LHCN-M2 (cell line): ENCODE measurements around the gene SP2. TPM values are rescaled to one million over a fixed set of nuclear protein-coding genes. Genes with fewer than 3 reads are reported as not detected.

ENCODE experiments used
- DNase-seq: peaks from one replicate; pipeline ENCODE4 v3.0.0-alpha.2; 2012; ENCODE audit warnings: low read depth
- total RNA-seq: library from RNA; depleted of rRNA; stranded (reverse); fragments of >200 nt; gene quantifications from 2 replicates; pipeline ENCODE4 v1.2.3, GENCODE V29; 2014

Gene SP2
- total RNA-seq, 1 experiment from 2014 or later, result 3.4 TPM

GRCh38 chr17:47870056-47870455 lies 26.0 kb upstream of the SP2 start:
- DNase-seq, result no peak

DNA sequence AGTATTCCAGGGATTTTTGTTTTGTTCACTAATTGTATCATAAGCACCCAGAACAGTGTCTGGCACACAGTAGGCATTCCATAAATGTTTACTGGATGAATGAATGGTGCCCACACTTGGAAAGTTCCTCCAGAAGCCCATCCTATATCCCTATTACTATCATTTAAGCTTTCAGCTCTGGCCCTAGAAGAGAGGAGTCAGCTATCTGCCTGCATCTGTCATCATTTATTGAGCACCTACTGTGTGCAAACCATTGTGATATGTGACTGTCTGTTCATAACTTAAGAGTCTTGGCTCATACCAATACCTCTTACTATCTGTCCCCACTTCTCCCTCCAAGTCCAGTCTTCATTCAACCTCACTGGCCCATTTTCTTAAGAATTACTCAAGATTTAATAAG lies 25.0 kb upstream of the SP2 start:
- no peak for DNase-seq

GRCh38 chr17:47872019-47872650 lies 23.9 kb upstream of the SP2 start:
- no peak for DNase-seq

DNA sequence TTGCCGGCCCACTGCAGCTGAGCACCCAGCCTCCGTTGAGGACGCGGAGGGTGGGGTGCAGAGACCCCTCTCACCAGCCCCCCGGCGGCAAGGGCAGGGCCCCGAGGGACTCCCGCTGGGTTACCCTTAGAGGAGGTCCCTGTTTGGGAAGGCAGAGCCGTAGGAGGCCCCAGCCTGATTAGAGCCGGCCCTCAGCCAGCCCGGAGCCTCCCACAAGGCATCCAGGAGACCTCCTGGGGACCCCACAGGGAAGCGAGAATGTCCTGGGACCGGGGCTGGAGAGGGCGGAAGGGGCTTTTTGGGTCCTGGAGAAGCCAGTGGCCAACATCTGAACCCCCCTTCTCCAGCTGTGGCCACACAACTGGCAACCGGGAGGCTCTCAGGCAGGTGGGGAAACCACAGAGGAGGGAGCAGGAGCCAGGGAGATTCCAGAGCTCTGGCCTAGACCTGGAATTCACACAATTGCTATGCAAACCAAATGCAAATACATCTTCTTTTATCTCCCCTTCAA lies 23.3 kb upstream of the SP2 start:
- DNase-seq, result no peak

DNA sequence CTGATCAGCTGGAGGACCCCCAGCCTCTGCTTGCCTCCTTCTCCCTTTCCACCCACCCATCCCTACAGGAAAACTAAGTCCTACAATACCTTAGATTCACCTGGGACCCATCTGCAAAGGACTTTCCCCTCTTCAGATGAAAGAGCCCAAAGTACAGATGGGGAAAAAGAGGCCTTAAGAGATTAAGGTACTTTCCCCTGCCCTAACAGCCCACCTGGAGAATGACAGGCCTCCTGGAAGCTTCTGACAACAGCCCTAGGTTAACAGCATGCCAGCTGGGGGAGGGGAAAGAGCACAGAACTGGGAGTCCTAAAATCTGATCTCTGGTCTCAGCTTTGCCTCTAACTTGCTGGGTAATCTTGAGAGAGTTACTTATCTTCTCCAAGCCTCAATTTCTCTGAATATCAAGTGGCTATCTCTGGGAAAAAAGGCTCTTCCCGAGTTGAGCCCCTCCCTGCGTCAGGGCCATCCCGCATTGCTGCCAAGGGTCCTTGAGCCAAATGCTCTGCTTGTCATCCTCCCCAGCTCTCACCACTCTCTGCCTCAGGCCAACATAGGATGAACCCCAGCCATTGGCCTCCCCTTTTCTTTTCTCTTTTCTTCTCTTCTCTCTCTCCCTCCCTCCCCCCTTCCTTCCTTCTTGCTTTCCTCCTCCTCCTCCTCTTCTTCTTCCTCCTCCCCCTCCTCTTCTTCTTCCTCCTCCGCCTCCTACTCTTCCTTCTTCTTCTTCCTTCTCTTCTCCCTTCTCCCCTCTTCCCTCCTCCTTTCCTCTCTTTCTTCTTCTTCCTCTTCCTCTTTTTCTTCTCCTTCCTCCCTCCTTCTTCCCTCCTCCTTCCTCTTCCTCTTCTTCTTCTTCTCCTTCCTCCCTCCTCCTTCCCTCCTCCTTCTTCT lies 22.6 kb upstream of the SP2 start:
- DNase-seq, result no peak

- no peak for DNase-seq
Measured at GRCh38 chr17:47875011-47875985, 20.7 kb upstream of the SP2 start.

DNA sequence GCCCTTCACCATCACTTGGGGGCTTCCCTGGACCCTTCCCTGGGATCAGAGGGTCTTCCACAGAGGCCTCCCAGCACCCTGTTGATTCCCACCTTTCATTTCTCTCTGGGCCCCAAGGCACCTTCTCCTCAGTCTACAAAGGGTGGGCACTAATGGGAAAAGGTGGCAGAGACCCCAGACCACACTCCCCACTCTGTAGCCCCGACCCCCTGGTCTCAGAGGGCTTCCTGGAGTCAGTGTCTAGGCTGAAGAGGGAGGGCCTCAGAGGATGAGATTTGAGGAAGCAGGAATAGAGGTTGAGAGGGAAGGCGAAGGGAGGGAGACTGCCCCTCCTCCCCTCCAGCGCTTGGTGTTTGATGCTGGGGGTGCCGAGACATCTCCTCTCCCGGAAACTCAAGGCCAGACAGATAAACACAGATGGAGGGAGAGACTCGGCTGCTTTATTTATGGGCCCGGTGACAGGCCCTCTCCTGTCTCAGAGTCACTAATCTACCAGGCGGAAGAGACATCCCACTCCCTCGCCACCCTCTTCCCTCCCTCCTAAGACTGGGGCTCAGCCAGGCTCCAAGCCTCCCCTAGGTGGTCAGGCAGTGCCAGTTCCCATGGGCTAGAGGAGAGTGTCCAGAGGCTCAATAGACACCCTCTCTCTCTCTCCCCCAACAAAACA lies 18.5 kb upstream of the SP2 start:
- DNase-seq, result no peak

- DNase-seq, result peak; percentile 28
Measured at GRCh38 chr17:47878203-47879027, 17.6 kb upstream of the SP2 start.

DNA sequence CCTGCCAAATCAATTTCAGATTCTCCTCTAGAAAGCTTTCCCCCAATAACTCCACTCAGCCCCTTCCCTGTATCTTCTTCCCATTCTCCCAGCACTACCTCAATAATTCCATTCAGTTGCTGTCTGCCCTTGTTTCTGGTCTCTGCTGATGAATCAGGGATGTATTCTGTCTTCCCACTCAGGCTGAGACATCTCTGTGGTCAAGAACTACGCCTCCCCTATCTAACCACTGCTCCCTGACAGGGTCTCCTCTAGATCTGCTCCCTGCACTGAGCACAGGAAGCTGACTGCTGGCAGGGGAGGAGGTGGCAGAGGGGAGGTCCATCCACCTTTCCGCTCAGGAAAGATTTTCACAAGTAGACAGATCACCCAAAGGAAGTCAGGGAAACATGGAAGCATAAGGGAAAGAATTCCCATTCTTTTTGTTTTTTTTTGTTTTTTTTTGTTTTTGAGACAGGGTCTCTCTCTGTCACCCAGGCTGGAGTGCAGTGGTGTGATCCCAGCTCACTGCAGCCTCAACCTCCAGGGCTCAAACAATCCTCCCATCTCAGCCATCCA lies 16.9 kb upstream of the SP2 start:
- DNase-seq, result peak; percentile 68

DNA sequence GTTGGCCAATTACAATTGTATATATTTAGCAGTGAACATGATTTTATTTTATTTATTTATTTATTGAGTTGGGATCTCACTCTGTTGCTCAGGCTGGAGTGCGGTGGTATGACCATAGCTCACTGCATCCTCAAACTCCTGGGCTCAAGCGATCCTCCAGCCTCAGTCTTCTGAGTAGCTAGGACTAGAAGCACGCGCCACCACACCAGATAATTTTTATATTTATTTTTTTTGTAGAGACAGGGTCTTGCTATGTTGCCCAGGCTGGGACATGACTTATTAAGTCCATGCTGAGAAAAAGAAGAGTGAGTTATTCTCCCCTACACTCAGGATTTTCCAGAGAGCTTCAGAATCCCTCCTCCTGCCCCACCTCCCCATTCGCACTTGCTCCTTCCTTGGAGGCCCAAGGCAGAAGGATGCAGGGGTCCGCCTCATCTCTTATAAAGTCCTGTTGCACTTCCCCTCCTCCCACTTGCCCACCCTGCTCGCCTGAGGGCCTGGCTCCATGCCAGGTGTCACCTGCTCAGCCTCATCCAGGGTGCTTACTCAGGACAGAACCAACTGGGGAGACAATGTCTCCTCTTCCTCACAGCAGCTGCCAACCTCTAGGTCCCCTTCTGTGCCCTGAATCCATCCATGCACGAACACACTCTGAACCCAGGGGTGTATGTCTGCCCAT lies 16.1 kb upstream of the SP2 start:
- DNase-seq, result no peak

DNA sequence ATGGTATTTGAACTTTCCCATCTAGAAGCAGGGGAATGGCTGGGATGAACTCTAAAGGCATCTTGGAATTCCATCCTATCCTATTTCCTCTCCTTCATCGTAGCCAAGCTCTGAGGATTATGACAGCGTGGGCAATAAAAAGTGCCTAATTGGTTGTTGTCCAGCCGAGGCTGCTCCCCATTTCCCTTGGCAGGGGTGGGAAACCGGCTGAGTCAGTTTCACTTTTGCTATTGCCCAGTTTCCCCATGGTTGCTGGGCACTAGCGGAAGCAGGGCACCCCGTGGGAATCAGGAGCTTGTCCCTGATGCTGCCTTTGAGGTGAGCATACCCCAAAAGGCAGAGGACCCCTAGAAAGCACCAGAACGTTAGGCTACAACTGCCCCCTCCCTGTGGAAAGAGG lies 13.8 kb upstream of the SP2 start:
- DNase-seq, result peak; percentile 69

GRCh38 chr17:47882695-47883588 lies 13.1 kb upstream of the SP2 start:
- DNase-seq, result no peak

GRCh38 chr17:47883589-47884426 lies 12.2 kb upstream of the SP2 start:
- DNase-seq, result no peak

- no peak for DNase-seq
Measured at GRCh38 chr17:47884427-47884740, 11.7 kb upstream of the SP2 start.

GRCh38 chr17:47884905-47885730 lies 10.9 kb upstream of the SP2 start:
- DNase-seq, result no peak

DNA sequence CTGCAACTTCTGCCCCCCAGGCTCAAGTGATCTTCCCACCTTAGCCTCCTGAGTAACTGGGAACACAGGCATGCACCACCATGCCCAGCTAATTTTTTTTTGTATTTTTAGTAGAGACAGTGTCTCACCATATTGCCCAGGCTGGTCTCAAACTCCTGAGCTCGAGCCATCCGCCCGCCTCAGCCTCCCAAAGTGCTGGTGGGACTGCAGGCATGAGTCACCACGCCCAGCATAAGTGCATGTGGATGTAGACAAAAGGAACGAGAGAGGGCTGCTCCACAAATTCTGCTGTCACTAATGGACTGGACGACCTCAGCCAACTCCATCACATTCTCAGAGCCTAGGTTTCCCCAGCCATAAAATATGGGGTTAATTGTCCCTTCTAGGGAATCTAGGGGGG lies 7.7 kb upstream of the SP2 start:
- DNase-seq, result no peak
